KMS-11 (cell line): ENCODE data around the gene SHB.

ENCODE experiments used
- H2AFZ ChIP-seq: fragments of 200-600 bp; sonication (generic); 2 replicates; pipeline ENCODE4 v1.6.1; 2016; ENCODE audit warnings: antibody characterized with exemption, mixed run types, low read depth
- H3K27ac ChIP-seq: fragments of 200-600 bp; sonication (generic); 2 replicates; pipeline ENCODE4 v1.6.1; 2016; ENCODE audit warnings: mild to moderate bottlenecking, mixed run types
- H3K27me3 ChIP-seq: fragments of 200-600 bp; sonication (generic); 2 replicates; pipeline ENCODE4 v1.6.1; 2017; ENCODE audit warnings: mild to moderate bottlenecking, low read depth, mixed run types, moderate library complexity; ENCODE audit not compliant: insufficient read depth
- H3K36me3 ChIP-seq: fragments of 200-600 bp; sonication (generic); 2 replicates; pipeline ENCODE4 v1.6.1; 2017; ENCODE audit warnings: mild to moderate bottlenecking, mixed run types; ENCODE audit not compliant: insufficient read depth
- H3K4me1 ChIP-seq: fragments of 200-600 bp; sonication (generic); 2 replicates; pipeline ENCODE4 v1.6.1; 2016; ENCODE audit warnings: mild to moderate bottlenecking, low read depth, mixed run types; ENCODE audit not compliant: poor library complexity, severe bottlenecking
- H3K4me2 ChIP-seq: fragments of 200-600 bp; sonication (generic); 2 replicates; pipeline ENCODE4 v1.7.0; 2016; ENCODE audit warnings: mild to moderate bottlenecking, mixed run types
- H3K4me3 ChIP-seq: fragments of 200-600 bp; sonication (generic); IDR thresholded peaks from 2 replicates; pipeline ENCODE4 v1.6.1; 2017; ENCODE audit warnings: low read depth, low read length, mixed read lengths; ENCODE audit not compliant: insufficient read depth
- H3K79me2 ChIP-seq: fragments of 200-600 bp; sonication (generic); 2 replicates; pipeline ENCODE4 v1.6.1; 2016; ENCODE audit warnings: low read depth, mixed run types; ENCODE audit not compliant: insufficient read depth
- H3K9ac ChIP-seq: fragments of 200-600 bp; sonication (generic); 2 replicates; pipeline ENCODE4 v1.6.1; 2016; ENCODE audit warnings: mild to moderate bottlenecking, mixed run types
- H4K20me1 ChIP-seq: fragments of 200-600 bp; sonication (generic); 2 replicates; pipeline ENCODE4 v1.6.1; 2016; ENCODE audit warnings: mild to moderate bottlenecking, mixed run types; ENCODE audit not compliant: insufficient read depth
- TF ChIP-seq, protein P1 (sequence below): fragments of 200-600 bp; sonication (generic); conservative IDR thresholded peaks from 2 replicates; pipeline ENCODE4 v1.6.1; 2017; ENCODE audit warnings: low read depth, mild to moderate bottlenecking, antibody characterized with exemption, low read length, moderate library complexity, mixed read lengths

Gene SHB

DNA sequence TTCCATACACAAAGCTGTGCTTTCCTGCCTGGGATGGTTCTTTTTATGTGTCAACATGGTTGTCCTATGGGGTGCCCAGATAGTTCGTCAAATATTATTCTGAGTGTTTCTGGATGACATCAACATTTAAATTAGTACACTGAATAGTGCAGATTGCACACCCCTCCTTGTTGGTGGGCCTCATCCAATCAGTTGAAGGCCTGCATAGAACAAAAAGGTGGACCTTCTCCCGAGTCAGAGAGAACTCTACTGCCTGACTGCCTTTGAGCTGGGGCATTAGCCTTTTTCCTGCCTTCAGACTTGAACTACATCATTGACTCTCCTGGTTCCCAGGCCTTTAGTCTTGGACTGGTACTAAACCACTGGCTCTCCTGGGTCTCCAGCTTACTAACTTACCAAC, 80.4 kb downstream of the SHB start:
- H3K4me2 ChIP-seq = no peak overlapping the region
- H4K20me1 ChIP-seq = no peaks in the 10 kb centered on the region
- H3K27me3 ChIP-seq = no peaks in the 10 kb centered on the region
- H3K36me3 ChIP-seq = no peaks in the 10 kb centered on the region
- no peak overlapping the region for H2AFZ ChIP-seq
- TF ChIP-seq, protein P1, sequence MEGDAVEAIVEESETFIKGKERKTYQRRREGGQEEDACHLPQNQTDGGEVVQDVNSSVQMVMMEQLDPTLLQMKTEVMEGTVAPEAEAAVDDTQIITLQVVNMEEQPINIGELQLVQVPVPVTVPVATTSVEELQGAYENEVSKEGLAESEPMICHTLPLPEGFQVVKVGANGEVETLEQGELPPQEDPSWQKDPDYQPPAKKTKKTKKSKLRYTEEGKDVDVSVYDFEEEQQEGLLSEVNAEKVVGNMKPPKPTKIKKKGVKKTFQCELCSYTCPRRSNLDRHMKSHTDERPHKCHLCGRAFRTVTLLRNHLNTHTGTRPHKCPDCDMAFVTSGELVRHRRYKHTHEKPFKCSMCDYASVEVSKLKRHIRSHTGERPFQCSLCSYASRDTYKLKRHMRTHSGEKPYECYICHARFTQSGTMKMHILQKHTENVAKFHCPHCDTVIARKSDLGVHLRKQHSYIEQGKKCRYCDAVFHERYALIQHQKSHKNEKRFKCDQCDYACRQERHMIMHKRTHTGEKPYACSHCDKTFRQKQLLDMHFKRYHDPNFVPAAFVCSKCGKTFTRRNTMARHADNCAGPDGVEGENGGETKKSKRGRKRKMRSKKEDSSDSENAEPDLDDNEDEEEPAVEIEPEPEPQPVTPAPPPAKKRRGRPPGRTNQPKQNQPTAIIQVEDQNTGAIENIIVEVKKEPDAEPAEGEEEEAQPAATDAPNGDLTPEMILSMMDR = no peak
- H3K4me3 ChIP-seq = no peak overlapping the region
- H3K79me2 ChIP-seq = no peaks in the 10 kb centered on the region
- H3K9ac ChIP-seq = no peak overlapping the region
- H3K4me1 ChIP-seq = no peaks in the 10 kb centered on the region
- H3K27ac ChIP-seq = no peak overlapping the region

DNA sequence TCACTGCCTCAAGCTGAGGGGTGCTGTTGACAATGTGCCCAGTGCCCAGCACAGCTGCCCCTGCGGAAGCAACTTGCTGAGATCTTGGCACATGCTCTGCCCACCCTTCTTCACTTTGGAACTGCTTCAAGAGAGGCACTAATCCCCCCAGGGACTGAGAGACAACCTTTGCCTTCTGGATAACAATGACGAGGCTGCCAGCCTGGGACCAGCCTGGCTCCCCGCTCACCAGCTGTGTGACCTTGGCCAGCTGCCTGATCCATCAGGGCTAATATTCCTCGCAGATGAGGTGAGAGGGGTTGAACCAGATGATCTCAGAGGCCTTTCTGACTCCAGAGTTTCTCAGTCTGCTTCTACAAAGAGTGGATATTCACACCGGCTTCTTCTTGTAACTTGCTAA, 81.0 kb downstream of the SHB start:
- TF ChIP-seq, protein P1 = no peak
- Histone ChIP-seq H3K27ac (no peak overlapping the region), H3K4me3 (no peak overlapping the region), H3K9ac (no peak overlapping the region), H2AFZ (no peak overlapping the region), H3K4me2 (no peak overlapping the region), H4K20me1 (no peaks in the 10 kb centered on the region), H3K4me1 (no peaks in the 10 kb centered on the region), H3K27me3 (no peaks in the 10 kb centered on the region), H3K79me2 (no peaks in the 10 kb centered on the region), H3K36me3 (no peaks in the 10 kb centered on the region)

DNA sequence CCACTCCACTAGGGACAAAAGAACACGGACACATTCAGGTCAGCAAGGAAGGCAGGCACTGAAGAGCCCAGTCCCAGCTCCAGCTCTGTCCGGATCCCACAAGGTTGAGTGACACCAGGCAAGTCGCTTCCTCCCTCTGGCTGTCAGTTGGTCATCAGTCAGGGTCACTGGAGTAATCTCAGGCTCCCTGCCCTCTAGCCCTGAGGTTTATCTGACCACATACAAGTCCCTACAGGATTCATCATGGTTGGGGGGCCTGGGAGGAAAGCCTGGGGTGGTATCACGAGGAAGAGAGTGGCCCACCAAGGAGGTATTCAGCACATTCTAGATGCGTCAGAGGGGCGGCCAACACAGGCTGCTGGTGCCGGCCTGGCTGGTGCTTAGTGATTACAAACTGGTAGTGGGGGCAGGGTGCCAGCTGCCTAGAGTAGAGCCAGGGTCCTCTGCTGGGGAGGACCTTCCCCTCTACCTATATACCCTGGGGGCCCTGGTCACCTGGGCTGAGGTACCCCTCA, 81.5 kb downstream of the SHB start:
- no peak overlapping the region for H3K27ac ChIP-seq
- H3K4me3 ChIP-seq = no peak overlapping the region

DNA sequence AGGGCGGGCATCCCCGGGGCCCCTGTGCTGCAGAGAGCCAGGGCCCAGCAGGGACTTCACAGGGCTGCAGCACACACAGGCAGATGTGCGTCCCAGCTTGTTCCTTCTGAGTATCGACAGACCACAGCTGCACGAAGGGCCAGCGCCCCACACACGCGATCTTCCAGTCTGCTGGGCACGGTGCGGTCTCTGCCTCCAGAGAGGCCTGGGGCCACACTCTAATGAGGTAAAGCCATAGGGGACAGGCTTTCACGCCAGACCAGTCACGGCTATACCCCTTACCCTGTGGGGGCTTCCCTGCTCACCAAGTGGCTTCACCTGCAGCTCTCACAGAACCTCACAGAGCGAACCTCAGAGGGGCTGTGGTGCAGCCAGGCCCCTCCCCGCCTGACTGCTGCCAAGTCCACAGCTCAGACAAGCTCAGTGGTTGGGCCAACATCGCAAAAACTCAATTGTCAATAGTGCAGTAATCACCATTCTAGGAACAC, 82.2 kb downstream of the SHB start:
- H3K27me3 ChIP-seq = no peaks in the 10 kb centered on the region
- no peak overlapping the region for H3K4me3 ChIP-seq
- no peaks in the 10 kb centered on the region for H3K79me2 ChIP-seq
- TF ChIP-seq, protein P1 = no peak
- H3K4me1 ChIP-seq = no peaks in the 10 kb centered on the region
- no peak overlapping the region for H3K4me2 ChIP-seq
- H4K20me1 ChIP-seq = no peaks in the 10 kb centered on the region
- no peak overlapping the region for H2AFZ ChIP-seq
- H3K9ac ChIP-seq = no peak overlapping the region
- H3K27ac ChIP-seq = no peak overlapping the region
- no peaks in the 10 kb centered on the region for H3K36me3 ChIP-seq

More for the DNA sequence above, 81.5 kb downstream of the SHB start:
- no peak overlapping the region for H3K4me2 ChIP-seq
- TF ChIP-seq, protein P1 = no peak
- no peaks in the 10 kb centered on the region for H4K20me1 ChIP-seq
- H3K9ac ChIP-seq = no peak overlapping the region
- H2AFZ ChIP-seq = no peak overlapping the region
- H3K36me3 ChIP-seq = no peaks in the 10 kb centered on the region
- H3K79me2 ChIP-seq = no peaks in the 10 kb centered on the region
- H3K27me3 ChIP-seq = no peaks in the 10 kb centered on the region
- H3K4me1 ChIP-seq = no peaks in the 10 kb centered on the region
